Pancreas (tissue), 10 donors: ENCODE measurements around the gene LRP1B. TPM values are rescaled to one million over a fixed set of nuclear protein-coding genes. Genes with fewer than 3 reads are reported as not detected.

Source experiments
- ATAC-seq, 4 donors: fragments of 200-7000 bp; cut with Tn5 transposase; one replicate each; pipeline versions ENCODE4 v1.8.0 to v1.9.1; 2020; ENCODE audit warnings: mild to moderate bottlenecking in 4 of 4, moderate library complexity in 4 of 4
- DNase-seq, 6 donors: peaks; one replicate each; pipeline ENCODE4 v3.0.0-alpha.2; 2020
- FAIRE-seq: peaks from 2 replicates; lab custom pipeline; 2012; peaks lifted over from hg19 to GRCh38; lab: Jason Lieb, UNC
- H3K27ac ChIP-seq, 4 donors: fragments of 200-600 bp; sonication (generic); 1 replicate in 3 of 4; 2 replicates in 1 of 4; pipeline versions ENCODE4 v1.5.0 to v1.8.0; 2020
- H3K27me3 ChIP-seq, 4 donors: fragments of 200-600 bp; one replicate each; pipeline ENCODE4 v1.8.0; 2021
- H3K36me3 ChIP-seq, 3 donors: fragments of 200-600 bp; sonication (generic) in 1 of 3; one replicate each; pipeline versions ENCODE4 v1.5.0 to v1.8.0; 2020 to 2021
- H3K4me1 ChIP-seq, 3 donors: fragments of 200-600 bp; one replicate each; pipeline ENCODE4 v1.8.0; 2021
- H3K4me3 ChIP-seq, 4 donors: fragments of 200-600 bp; sonication (generic) in 2 of 4; one replicate each; pipeline versions ENCODE4 v1.5.0 to v1.8.0; 2020 to 2021
- H3K9me3 ChIP-seq, 4 donors: fragments of 200-600 bp; one replicate each; pipeline ENCODE4 v1.8.0; 2021
- WGBS, 2 donors: extraction: QIAGEN DNeasy Blood & Tissue Kit; methylation state at CpG; one replicate each; pipeline ENCODE4 v1.1.7; 2013; 5-methylcytosine and 5-hydroxymethylcytosine counted together
- intact Hi-C, 3 donors: fragments of 100-400 bp; cut with DNase I; formaldehyde crosslinking; loops; one replicate each; pipeline versions ENCODE4 v1.11.1 to v1.14.2; 2022
- polyA plus RNA-seq, 2 donors: library from polyadenylated mRNA; stranded (reverse); fragments of 200-250 nt; gene quantifications; one replicate each; pipeline ENCODE4 v1.2.3, GENCODE V29; 2013
- total RNA-seq, 6 donors: library from RNA; stranded (reverse); fragmentation: NEBNext Ultra II Directional in 4 of 6; extraction: Animal tissue kit (Norgen Biotek cat#: 25700) in 4 of 6; gene quantifications; one replicate each; pipeline versions ENCODE4 v1.2.1 to v1.2.4, GENCODE V29; 2021 to 2023
- TF ChIP-seq, protein P1 (sequence below), 4 donors: fragments of 200-600 bp; sonication (generic) in 3 of 4; IDR thresholded peaks; one replicate each; pipeline versions ENCODE4 v1.5.0 to v1.8.0; 2021; ENCODE audit warnings: antibody characterized with exemption in 4 of 4
- donor health status: healthy with polysubstance abuse.
- donor health status: DM: no; HTN: no; CAD: no; lungs with moderate emphysema.
- donor health status: DM: no; HTN: no; CAD: no.
- donor health status: control.
- donor health status: control.
- donor health status: Bipolar disorder and iron deficiency.
- donor health status: DM: yes; HTN: yes; CAD: no.
- donor health status: DM: no; HTN: no; CAD: no.
- donor health status: DM: no; HTN: no; CAD: no.
- donor health status: DM: yes; HTN: yes; CAD: no.

Gene LRP1B
- total and polyA plus RNA-seq, 8 donors = 0.06 to 0.55 (median 0.25) TPM

GRCh38 chr2:140249821-140250220 lies 1881.0 kb downstream of the LRP1B start:
- TF ChIP-seq, protein P1, sequence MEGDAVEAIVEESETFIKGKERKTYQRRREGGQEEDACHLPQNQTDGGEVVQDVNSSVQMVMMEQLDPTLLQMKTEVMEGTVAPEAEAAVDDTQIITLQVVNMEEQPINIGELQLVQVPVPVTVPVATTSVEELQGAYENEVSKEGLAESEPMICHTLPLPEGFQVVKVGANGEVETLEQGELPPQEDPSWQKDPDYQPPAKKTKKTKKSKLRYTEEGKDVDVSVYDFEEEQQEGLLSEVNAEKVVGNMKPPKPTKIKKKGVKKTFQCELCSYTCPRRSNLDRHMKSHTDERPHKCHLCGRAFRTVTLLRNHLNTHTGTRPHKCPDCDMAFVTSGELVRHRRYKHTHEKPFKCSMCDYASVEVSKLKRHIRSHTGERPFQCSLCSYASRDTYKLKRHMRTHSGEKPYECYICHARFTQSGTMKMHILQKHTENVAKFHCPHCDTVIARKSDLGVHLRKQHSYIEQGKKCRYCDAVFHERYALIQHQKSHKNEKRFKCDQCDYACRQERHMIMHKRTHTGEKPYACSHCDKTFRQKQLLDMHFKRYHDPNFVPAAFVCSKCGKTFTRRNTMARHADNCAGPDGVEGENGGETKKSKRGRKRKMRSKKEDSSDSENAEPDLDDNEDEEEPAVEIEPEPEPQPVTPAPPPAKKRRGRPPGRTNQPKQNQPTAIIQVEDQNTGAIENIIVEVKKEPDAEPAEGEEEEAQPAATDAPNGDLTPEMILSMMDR (IDR thresholded peaks at IDR 0.05) = no peak
- WGBS, 2 donors = 49 to 63% methylated on average over 4 of the region's 4 CpGs

DNA sequence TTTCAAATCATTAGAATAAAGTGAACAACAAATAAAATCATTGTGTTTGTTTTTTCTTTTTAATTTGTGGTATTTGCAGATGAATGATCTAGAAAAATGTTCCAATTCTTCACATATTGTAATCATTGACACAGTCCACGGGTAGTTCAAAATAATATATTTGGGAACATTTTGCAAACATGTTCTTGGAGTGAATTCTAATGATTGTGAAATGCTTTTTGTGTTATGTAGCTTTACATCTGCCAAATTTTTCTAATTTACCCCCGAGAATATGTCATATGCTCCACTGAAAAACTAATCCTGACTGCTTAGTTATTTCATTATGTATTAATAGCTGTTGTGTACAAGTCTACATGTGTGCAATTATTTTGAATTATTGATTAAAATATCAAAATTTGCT lies 1882.2 kb downstream of the LRP1B start:
- WGBS, 2 donors = 36 to 41% methylated on average over 2 of the region's 2 CpGs
- H3K4me3 ChIP-seq = no peak overlapping the region
- ATAC-seq (no peak), DNase-seq (no peak), FAIRE-seq (peak; percentile 60)
- no peaks in the 10 kb centered on the region for H3K9me3 ChIP-seq
- intact Hi-C loops = no loop called here
- TF ChIP-seq, protein P1 (IDR thresholded peaks at IDR 0.05) = no peak
- no peak overlapping the region for H3K27ac ChIP-seq
- no peaks in the 10 kb centered on the region for H3K4me1 ChIP-seq
- no peaks in the 10 kb centered on the region for H3K27me3 ChIP-seq
- no peaks in the 10 kb centered on the region for H3K36me3 ChIP-seq

More at GRCh38 chr2:140249821-140250220, 1881.0 kb downstream of the LRP1B start:
- Histone ChIP-seq H3K4me1 (no peaks in the 10 kb centered on the region), H3K36me3 (no peaks in the 10 kb centered on the region), H3K27ac (no peak overlapping the region), H3K9me3 (no peaks in the 10 kb centered on the region), H3K27me3 (no peaks in the 10 kb centered on the region), H3K4me3 (no peak overlapping the region)
- intact Hi-C loops = no loop called here
- FAIRE-seq (no peak), ATAC-seq (no peak), DNase-seq (no peak)

GRCh38 chr2:140247451-140248195 lies 1883.2 kb downstream of the LRP1B start:
- TF ChIP-seq, protein P1 (IDR thresholded peaks at IDR 0.05) = no peak
- Histone ChIP-seq H3K27ac (no peak overlapping the region), H3K27me3 (no peaks in the 10 kb centered on the region), H3K9me3 (no peaks in the 10 kb centered on the region), H3K4me3 (no peak overlapping the region), H3K36me3 (no peaks in the 10 kb centered on the region), H3K4me1 (no peaks in the 10 kb centered on the region)
- DNase-seq = no peak
- FAIRE-seq = no peak
- no peak for ATAC-seq
- intact Hi-C loops = no loop called here
- 54 to 67% methylated on average over 4 of the region's 4 CpGs for WGBS, 2 donors

- H3K27me3 ChIP-seq = no peaks in the 10 kb centered on the region
- no peak for ATAC-seq
- no peaks in the 10 kb centered on the region for H3K9me3 ChIP-seq
- no peak overlapping the region for H3K27ac ChIP-seq
- FAIRE-seq = no peak
- no peaks in the 10 kb centered on the region for H3K36me3 ChIP-seq
- no peak for DNase-seq
- H3K4me1 ChIP-seq = no peaks in the 10 kb centered on the region
- intact Hi-C loops = no loop called here
- no peak overlapping the region for H3K4me3 ChIP-seq
- TF ChIP-seq, protein P1 (IDR thresholded peaks at IDR 0.05) = no peak
- WGBS, 2 donors = 48 to 63% methylated on average over 1 of the region's 1 CpG
These were observed 1883.9 kb downstream of the LRP1B start for GRCh38 chr2:140246957-140247356.

DNA sequence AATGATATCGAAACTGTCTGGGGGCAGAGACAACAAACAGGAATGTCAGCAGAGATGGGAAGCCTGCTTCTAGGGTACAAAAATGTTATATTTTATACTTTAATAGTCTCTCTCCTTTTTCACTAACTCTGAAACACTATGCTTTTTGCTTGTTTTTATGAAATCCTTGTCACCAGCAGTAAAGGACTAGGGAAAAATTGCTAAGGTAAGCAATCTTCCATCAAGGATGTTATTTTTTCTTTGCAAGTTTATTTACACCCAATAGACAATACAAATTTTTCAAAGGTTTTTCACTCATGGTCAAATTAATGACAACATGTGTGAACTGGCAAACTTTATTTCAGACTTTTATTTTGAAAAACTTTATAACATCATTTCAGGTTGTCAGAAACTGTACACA lies 1884.8 kb downstream of the LRP1B start:
- no peaks in the 10 kb centered on the region for H3K9me3 ChIP-seq
- ATAC-seq (no peak), DNase-seq (no peak), FAIRE-seq (no peak)
- TF ChIP-seq, protein P1 (IDR thresholded peaks at IDR 0.05) = no peak
- H3K4me1 ChIP-seq = no peaks in the 10 kb centered on the region
- H3K27me3 ChIP-seq = no peaks in the 10 kb centered on the region
- no peak overlapping the region for H3K4me3 ChIP-seq
- intact Hi-C loops = no loop called here
- no peaks in the 10 kb centered on the region for H3K36me3 ChIP-seq
- WGBS, 2 donors = 45 to 64% methylated on average over 1 of the region's 1 CpG
- no peak overlapping the region for H3K27ac ChIP-seq
